Measurements from ENCODE around the gene MPV17. TPM values are rescaled to one million over a fixed set of nuclear protein-coding genes. Genes with fewer than 3 reads are reported as not detected.

The MPV17 gene
- total and polyA plus RNA-seq, 2 of the 13 experiments (the other 11 are each of a cell fraction or from before 2014, with no cell fraction given), result 48.9 to 129 TPM

DNA sequence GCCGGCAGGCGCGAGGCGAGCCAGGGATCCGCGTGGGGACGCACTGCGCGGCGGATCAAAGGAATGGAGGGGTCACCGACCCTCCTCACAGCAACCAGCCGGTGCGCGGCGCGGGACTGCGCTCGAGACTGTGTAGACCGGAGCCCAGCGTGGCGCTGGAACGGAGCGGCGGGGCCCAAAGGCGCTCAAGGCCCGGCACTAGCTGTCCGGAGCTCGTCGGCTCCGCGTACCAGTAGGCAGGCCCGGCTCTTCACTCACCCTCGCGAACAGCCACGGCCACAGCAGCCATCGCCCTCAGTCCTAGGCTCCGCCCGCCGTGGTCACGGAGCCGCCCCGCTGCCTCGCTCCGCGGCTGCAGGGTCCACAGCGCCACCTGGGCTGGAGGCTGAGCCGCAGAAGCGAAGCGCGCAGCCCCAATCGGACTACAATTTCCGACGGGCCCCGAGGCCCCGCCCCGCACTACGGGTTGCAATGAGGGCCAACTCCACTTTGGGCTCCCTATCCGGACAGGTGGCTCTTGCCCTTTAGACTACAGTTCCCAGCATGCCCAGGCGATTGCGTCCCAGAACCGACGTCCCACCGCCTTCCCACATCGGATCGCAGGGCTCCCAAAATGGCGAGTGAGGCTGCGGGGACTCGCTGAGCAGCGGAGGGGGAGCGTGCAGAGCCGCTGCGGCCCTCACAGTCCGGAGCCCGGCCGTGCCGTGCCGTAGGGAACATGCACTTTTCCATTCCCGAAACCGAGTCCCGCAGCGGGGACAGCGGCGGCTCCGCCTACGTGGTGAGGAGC lies 47.3 kb upstream of the MPV17 start, which contains the start of the genes EIF2B4 and SNX17 (continued):
- TF ChIP-seq ZBTB40 (IDR thresholded peaks at IDR 0.05) (no peak), ZBTB40 (CRISPR knock-in tag; IDR thresholded peaks at IDR 0.05) (peak; percentile 90), ZNF530 (CRISPR knock-in tag; IDR thresholded peaks at IDR 0.05; ENCODE audit: low read depth) (no peak), ZNF30 (CRISPR knock-in tag; IDR thresholded peaks at IDR 0.05) (peak; percentile 73; the same call in 1 of the 2 replicates), ZNF878 (CRISPR knock-in tag; IDR thresholded peaks at IDR 0.05) (peak; percentile 64; the same call in 1 of the 2 replicates), ZNF775 (CRISPR knock-in tag; IDR thresholded peaks at IDR 0.05; ENCODE audit: borderline replicate concordance) (peak; percentile 72; the same call in 1 of the 2 replicates), TEAD3 (CRISPR knock-in tag; optimal IDR thresholded peaks at IDR 0.05; ENCODE audit: borderline replicate concordance) (peak; percentile 87), ZNF18 (CRISPR knock-in tag; IDR thresholded peaks at IDR 0.05; ENCODE audit: insufficient replicate concordance) (peak; percentile 16), ZNF713 (CRISPR knock-in tag; IDR thresholded peaks at IDR 0.05) (peak; percentile 97), ZNF674 (CRISPR knock-in tag; IDR thresholded peaks at IDR 0.05; ENCODE audit: low read depth) (0 out of 2 replicates have a peak, but pooled peaks have one; percentile 76), ZNF326 (CRISPR knock-in tag; IDR thresholded peaks at IDR 0.05; ENCODE audit: borderline replicate concordance) (no peak), CREM (IDR thresholded peaks at IDR 0.05) (peak; percentile 99), CREM (CRISPR knock-in tag; IDR thresholded peaks at IDR 0.05) (no peak; the same call in 1 of the 2 replicates), ZFP36L2 (CRISPR knock-in tag; IDR thresholded peaks at IDR 0.05) (peak; percentile 31; the same call in 1 of the 2 replicates), MIXL1 (CRISPR knock-in tag; IDR thresholded peaks at IDR 0.05) (peak; percentile 95), DNMT1 (CRISPR knock-in tag; IDR thresholded peaks at IDR 0.05) (peak; percentile 98), SOX5 (CRISPR knock-in tag; IDR thresholded peaks at IDR 0.05; ENCODE audit: borderline replicate concordance) (peak; percentile 78)
- TF ChIP-seq, protein P1, sequence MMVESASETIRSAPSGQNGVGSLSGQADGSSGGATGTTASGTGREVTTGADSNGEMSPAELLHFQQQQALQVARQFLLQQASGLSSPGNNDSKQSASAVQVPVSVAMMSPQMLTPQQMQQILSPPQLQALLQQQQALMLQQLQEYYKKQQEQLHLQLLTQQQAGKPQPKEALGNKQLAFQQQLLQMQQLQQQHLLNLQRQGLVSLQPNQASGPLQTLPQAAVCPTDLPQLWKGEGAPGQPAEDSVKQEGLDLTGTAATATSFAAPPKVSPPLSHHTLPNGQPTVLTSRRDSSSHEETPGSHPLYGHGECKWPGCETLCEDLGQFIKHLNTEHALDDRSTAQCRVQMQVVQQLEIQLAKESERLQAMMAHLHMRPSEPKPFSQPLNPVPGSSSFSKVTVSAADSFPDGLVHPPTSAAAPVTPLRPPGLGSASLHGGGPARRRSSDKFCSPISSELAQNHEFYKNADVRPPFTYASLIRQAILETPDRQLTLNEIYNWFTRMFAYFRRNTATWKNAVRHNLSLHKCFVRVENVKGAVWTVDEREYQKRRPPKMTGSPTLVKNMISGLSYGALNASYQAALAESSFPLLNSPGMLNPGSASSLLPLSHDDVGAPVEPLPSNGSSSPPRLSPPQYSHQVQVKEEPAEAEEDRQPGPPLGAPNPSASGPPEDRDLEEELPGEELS (CRISPR knock-in tag; IDR thresholded peaks at IDR 0.05), result peak; percentile 84

Data from HepG2 (cell line).